H1 (cell line): ENCODE data around the gene CUTC. TPM values are rescaled to one million over a fixed set of nuclear protein-coding genes. Genes with fewer than 3 reads are reported as not detected.

Source experiments
- CTCF ChIA-PET: fragments of 300-600 bp; sonication (Branson Sonifier 250); formaldehyde crosslinking; loops from one replicate; lab custom pipeline; 2021; ENCODE audit not compliant: partially characterized antibody; lab: Charles Lee
- POLR2A ChIA-PET: fragments of 300-600 bp; sonication (Branson Sonifier 250); formaldehyde crosslinking; loops from one replicate; lab custom pipeline; 2021; ENCODE audit warnings: inconsistent platforms; ENCODE audit not compliant: partially characterized antibody; lab: Charles Lee
- DNase-seq, 2 experiments: peaks; one replicate each; pipeline versions ENCODE4 v3.0.0 to v3.0.0-alpha.2; 2010 to 2022; ENCODE audit warnings: low spot score in 2 of 2, low read depth in 1 of 2, mixed read lengths in 1 of 2
- FAIRE-seq: peaks from 2 replicates; lab custom pipeline; 2011; peaks lifted over from hg19 to GRCh38; lab: Jason Lieb, UNC
- H2AFZ ChIP-seq: 2 replicates; pipeline ENCODE4 v1.8.1; 2012; ENCODE audit warnings: low read length, inconsistent platforms
- H2AK5ac ChIP-seq: 2 replicates; pipeline ENCODE4 v1.6.1; 2013; ENCODE audit warnings: low read depth, low read length
- H2BK120ac ChIP-seq: replicated peaks from 2 replicates; pipeline ENCODE3; 2013; ENCODE audit warnings: low read depth, low read length, inconsistent platforms
- H2BK12ac ChIP-seq: 2 replicates; pipeline ENCODE4 v1.6.1; 2013; ENCODE audit warnings: low read depth, low read length
- H2BK15ac ChIP-seq: 2 replicates; pipeline ENCODE4 v1.6.1; 2013; ENCODE audit warnings: low read length
- H2BK20ac ChIP-seq: 2 replicates; pipeline ENCODE4 v1.6.1; 2013; ENCODE audit warnings: low read length
- H2BK5ac ChIP-seq: 2 replicates; pipeline ENCODE4 v1.6.1; 2013; ENCODE audit warnings: low read depth, low read length
- H3K14ac ChIP-seq: 2 replicates; pipeline ENCODE4 v1.6.1; 2013; ENCODE audit warnings: inconsistent platforms; ENCODE audit not compliant: insufficient read length
- H3K18ac ChIP-seq: 2 replicates; pipeline ENCODE4 v1.6.1; 2013; ENCODE audit warnings: low read length; ENCODE audit errors: extremely low read depth
- H3K23ac ChIP-seq: 2 replicates; pipeline ENCODE4 v1.6.1; 2013; ENCODE audit warnings: inconsistent platforms; ENCODE audit not compliant: insufficient read length
- H3K23me2 ChIP-seq: 2 replicates; pipeline ENCODE4 v1.6.1; 2013; ENCODE audit warnings: low read depth, low read length
- H3K27ac ChIP-seq: 2 replicates; pipeline ENCODE4 v1.6.1; 2011; ENCODE audit warnings: low read depth, low read length, inconsistent platforms
- H3K27me3 ChIP-seq, 4 experiments: replicated peaks in 1 of 4; 1 replicate in 1 of 4; 2 replicates in 3 of 4; pipeline versions ENCODE4 v1.6.1 to v1.8.1; 2011 to 2013; ENCODE audit warnings: low read length in 3 of 4, mild to moderate bottlenecking in 3 of 4, inconsistent platforms in 2 of 4, mixed read lengths in 2 of 4, moderate library complexity in 1 of 4; ENCODE audit not compliant: control insufficient read depth in 3 of 4, insufficient read depth in 3 of 4; ENCODE audit errors: extremely low read depth in 1 of 4
- H3K36me3 ChIP-seq, 4 experiments: 2 replicates each; pipeline versions ENCODE4 v1.6.1 to v1.8.1; 2011 to 2013; ENCODE audit warnings: mild to moderate bottlenecking in 4 of 4, low read length in 3 of 4, moderate library complexity in 2 of 4, control low read depth in 1 of 4, inconsistent platforms in 1 of 4; ENCODE audit not compliant: insufficient read depth in 4 of 4, control insufficient read depth in 2 of 4
- H3K4ac ChIP-seq: replicated peaks from 2 replicates; pipeline ENCODE3; 2013; ENCODE audit warnings: low read length, low read depth, mixed read lengths, inconsistent platforms; ENCODE audit not compliant: insufficient read length
- H3K4me1 ChIP-seq, 4 experiments: replicated peaks in 1 of 4; 1 replicate in 1 of 4; 2 replicates in 3 of 4; pipeline versions ENCODE4 v1.6.1 to v1.8.1; 2011 to 2013; ENCODE audit warnings: low read length in 3 of 4, inconsistent platforms in 2 of 4, mixed read lengths in 1 of 4; ENCODE audit not compliant: insufficient read depth in 4 of 4, control insufficient read depth in 3 of 4
- H3K4me2 ChIP-seq, 2 experiments: 2 replicates each; pipeline versions ENCODE4 v1.6.1 to v1.8.1; 2011 to 2013; ENCODE audit warnings: low read depth in 2 of 2, low read length in 2 of 2, control low read depth in 1 of 2, inconsistent platforms in 1 of 2, mild to moderate bottlenecking in 1 of 2; ENCODE audit not compliant: insufficient read depth in 1 of 2
- H3K4me3 ChIP-seq, 4 experiments: fragments of 200-600, 300-600 bp in 1 of 4; sonication (generic), shearing (Covaris generic), sonication (Bioruptor Twin) in 1 of 4; 2 replicates each; pipeline versions ENCODE4 v1.5.1 to v1.8.1; 2011 to 2016; ENCODE audit warnings: low read length in 4 of 4, low read depth in 3 of 4, control low read depth in 2 of 4, inconsistent platforms in 2 of 4, mild to moderate bottlenecking in 2 of 4, mixed read lengths in 1 of 4, moderate library complexity in 1 of 4; ENCODE audit not compliant: insufficient read depth in 2 of 4; ENCODE audit errors: extremely low read depth in 1 of 4
- H3K56ac ChIP-seq: replicated peaks from 2 replicates; pipeline ENCODE3; 2013; ENCODE audit warnings: low read depth, mild to moderate bottlenecking, mixed read lengths, low read length, inconsistent platforms; ENCODE audit not compliant: insufficient read length
- H3K79me1 ChIP-seq: 2 replicates; pipeline ENCODE4 v1.6.1; 2013; ENCODE audit warnings: low read depth, low read length, control low read depth
- H3K79me2 ChIP-seq, 2 experiments: 2 replicates each; pipeline versions ENCODE4 v1.6.1 to v1.8.1; 2012 to 2013; ENCODE audit warnings: low read length in 2 of 2, mild to moderate bottlenecking in 2 of 2, inconsistent platforms in 1 of 2; ENCODE audit not compliant: insufficient read depth in 2 of 2, control insufficient read depth in 1 of 2
- H3K9ac ChIP-seq, 4 experiments: replicated peaks in 1 of 4; 1 replicate in 1 of 4; 2 replicates in 3 of 4; pipeline versions ENCODE4 v1.6.1 to v1.8.1; 2011 to 2013; ENCODE audit warnings: low read depth in 3 of 4, low read length in 3 of 4, control low read depth in 2 of 4, mild to moderate bottlenecking in 2 of 4, moderate library complexity in 2 of 4, inconsistent platforms in 1 of 4; ENCODE audit errors: extremely low read depth in 1 of 4
- H3K9me3 ChIP-seq, 2 experiments: 2 replicates each; pipeline versions ENCODE4 v1.6.1 to v1.8.1; 2012 to 2013; ENCODE audit warnings: mild to moderate bottlenecking in 2 of 2, moderate library complexity in 2 of 2, control low read depth in 1 of 2, inconsistent platforms in 1 of 2, low read depth in 1 of 2, low read length in 1 of 2, mixed read lengths in 1 of 2; ENCODE audit not compliant: insufficient read depth in 2 of 2
- H4K20me1 ChIP-seq, 2 experiments: replicated peaks in 1 of 2; 2 replicates each; pipeline versions ENCODE3 to v1.8.1; 2011 to 2013; ENCODE audit warnings: inconsistent platforms in 2 of 2, low read length in 2 of 2, mild to moderate bottlenecking in 1 of 2; ENCODE audit not compliant: insufficient read depth in 2 of 2, control insufficient read depth in 1 of 2
- H4K5ac ChIP-seq: 2 replicates; pipeline ENCODE4 v1.6.1; 2013; ENCODE audit warnings: low read length, low read depth, mixed read lengths, inconsistent platforms; ENCODE audit not compliant: insufficient read length
- H4K8ac ChIP-seq: 2 replicates; pipeline ENCODE4 v1.8.0; 2013; ENCODE audit warnings: mild to moderate bottlenecking, moderate library complexity, low read length, inconsistent platforms; ENCODE audit not compliant: insufficient read depth; ENCODE audit errors: extremely low read depth
- H4K91ac ChIP-seq: replicated peaks from 2 replicates; pipeline ENCODE3; 2013; ENCODE audit warnings: low read length, mixed read lengths, inconsistent platforms; ENCODE audit not compliant: insufficient read length
- ASH2L ChIP-seq: fragments of 200-600, 300-600 bp; sonication (generic); IDR thresholded peaks from one replicate; pipeline ENCODE4 v1.7.1; 2017; ENCODE audit warnings: low read length
- POU5F1 ChIP-seq: IDR thresholded peaks from 2 replicates; pipeline ENCODE4 v1.6.1; 2011; ENCODE audit warnings: low read depth, mild to moderate bottlenecking, low read length, moderate library complexity
- RNF2 ChIP-seq: fragments of 200-900, 300-1000 bp; sonication (generic); IDR thresholded peaks from 2 replicates; pipeline ENCODE4 v1.7.1; 2016; ENCODE audit warnings: borderline replicate concordance, low read depth, mild to moderate bottlenecking, antibody characterized with exemption, low read length; ENCODE audit not compliant: poor library complexity, severe bottlenecking; ENCODE audit errors: missing control alignments
- SIN3A ChIP-seq, 2 experiments: IDR thresholded peaks in 1 of 2; conservative IDR thresholded peaks in 1 of 2; 2 replicates each; pipeline ENCODE4 v1.6.1; 2011 to 2012; ENCODE audit warnings: low read length in 2 of 2, improper control_type of control experiment in 1 of 2, low read depth in 1 of 2, mild to moderate bottlenecking in 1 of 2
- YY1 ChIP-seq: IDR thresholded peaks from 2 replicates; pipeline ENCODE4 v1.6.1; 2011; ENCODE audit warnings: low read depth, mild to moderate bottlenecking, low read length
- WGBS, 2 experiments: shearing (Covaris generic) in 1 of 2; methylation state at CpG; one replicate each; pipeline versions ENCODE4 v1.1.6 to v1.1.7; 2013 to 2015; ENCODE audit warnings: low lambda C conversion rate in 2 of 2, mixed read lengths in 2 of 2, inconsistent platforms in 1 of 2, low coverage in 1 of 2, missing lambda C conversion rate in 1 of 2; ENCODE audit not compliant: insufficient replicate concordance in 2 of 2, insufficient coverage in 1 of 2, insufficient read length in 1 of 2; ENCODE audit errors: extremely low coverage in 1 of 2, missing lambda C conversion rate in 1 of 2; 5-methylcytosine and 5-hydroxymethylcytosine counted together
- polyA plus RNA-seq, 7 experiments: library from polyadenylated mRNA; depleted of rRNA in 3 of 7; stranded (reverse) in 5 of 7; unstranded in 2 of 7; fragments of >200 nt in 5 of 7; fragments of 200-250 nt in 2 of 7; gene quantifications; 1 replicate in 5 of 7; 2 replicates in 1 of 7; 4 replicates in 1 of 7; pipeline versions ENCODE4 v1.2.1 to v1.2.3, GENCODE V29; 2011 to 2013; ENCODE audit warnings: missing spikeins in 2 of 7, mixed read lengths in 2 of 7
- total RNA-seq: library from RNA; stranded (reverse); fragmentation: NEBNext Ultra II Directional; extraction: Animal tissue kit (Norgen Biotek cat#: 25700); gene quantifications from 2 replicates; pipeline ENCODE4 v1.2.1, GENCODE V29; 2021
- TF ChIP-seq, protein P1 (sequence below), 3 experiments: IDR thresholded peaks; 1 replicate in 2 of 3; 2 replicates in 1 of 3; pipeline versions ENCODE4 v1.5.1 to v1.6.1; 2011; ENCODE audit warnings: low read length in 3 of 3, mild to moderate bottlenecking in 3 of 3, inconsistent platforms in 2 of 3, low read depth in 1 of 3, moderate library complexity in 1 of 3; ENCODE audit not compliant: insufficient read depth in 1 of 3; ENCODE audit errors: control extremely low read depth in 1 of 3

Gene CUTC
- total and polyA plus RNA-seq, 2 of the 8 experiments (the other 6 are each of a cell fraction or from before 2014, with no cell fraction given), result 25.3 to 25.6 TPM

- no peaks in the 10 kb centered on the region for H3K4me1 ChIP-seq
- no peak for DNase-seq
- H3K79me2 ChIP-seq, result no peaks in the 10 kb centered on the region
- H4K5ac ChIP-seq, result no peak overlapping the region
- no peak overlapping the region for H3K56ac ChIP-seq
- no peak overlapping the region for H3K14ac ChIP-seq
- H4K8ac ChIP-seq, result no peak overlapping the region
- H2AFZ ChIP-seq, result no peak overlapping the region
- CTCF ChIA-PET, result no interaction called here
- FAIRE-seq, result no peak
- H4K91ac ChIP-seq, result no peak overlapping the region
- POLR2A ChIA-PET, result interaction anchor here (2.6 kb wide), 1 partner anchor 34 kb away, joined by 8 read pairs; the partner anchor contains the start of genes COX15 and CUTC
- WGBS, 2 experiments, result 75% methylated on average over 8 of the region's 8 CpGs; no CpG with 5 or more reads in 1 of the 2 experiments
- no peaks in the 10 kb centered on the region for H3K9me3 ChIP-seq
- H3K36me3 ChIP-seq, result no peaks in the 10 kb centered on the region
- no peak overlapping the region for H3K4ac ChIP-seq
- no peaks in the 10 kb centered on the region for H4K20me1 ChIP-seq
- no peak overlapping the region for H3K18ac ChIP-seq
- H2AK5ac ChIP-seq, result no peak overlapping the region
- H3K23me2 ChIP-seq, result no peaks in the 10 kb centered on the region
- H2BK5ac ChIP-seq, result no peak overlapping the region
- H3K4me2 ChIP-seq, result no peak overlapping the region
- no peak overlapping the region for H3K9ac ChIP-seq
- no peaks in the 10 kb centered on the region for H3K27me3 ChIP-seq
- H2BK12ac ChIP-seq, result no peak overlapping the region
- TF ChIP-seq ASH2L, result no peak
- no peak for TF ChIP-seq SIN3A (conservative IDR thresholded peaks at IDR 0.05 in 1 of 2, IDR thresholded peaks at IDR 0.05 in 1 of 2; ENCODE audit: low read depth in 1 of 2, low read length in 2 of 2)
- TF ChIP-seq POU5F1, result no peak
- no peak for TF ChIP-seq RNF2
- TF ChIP-seq, protein P1, sequence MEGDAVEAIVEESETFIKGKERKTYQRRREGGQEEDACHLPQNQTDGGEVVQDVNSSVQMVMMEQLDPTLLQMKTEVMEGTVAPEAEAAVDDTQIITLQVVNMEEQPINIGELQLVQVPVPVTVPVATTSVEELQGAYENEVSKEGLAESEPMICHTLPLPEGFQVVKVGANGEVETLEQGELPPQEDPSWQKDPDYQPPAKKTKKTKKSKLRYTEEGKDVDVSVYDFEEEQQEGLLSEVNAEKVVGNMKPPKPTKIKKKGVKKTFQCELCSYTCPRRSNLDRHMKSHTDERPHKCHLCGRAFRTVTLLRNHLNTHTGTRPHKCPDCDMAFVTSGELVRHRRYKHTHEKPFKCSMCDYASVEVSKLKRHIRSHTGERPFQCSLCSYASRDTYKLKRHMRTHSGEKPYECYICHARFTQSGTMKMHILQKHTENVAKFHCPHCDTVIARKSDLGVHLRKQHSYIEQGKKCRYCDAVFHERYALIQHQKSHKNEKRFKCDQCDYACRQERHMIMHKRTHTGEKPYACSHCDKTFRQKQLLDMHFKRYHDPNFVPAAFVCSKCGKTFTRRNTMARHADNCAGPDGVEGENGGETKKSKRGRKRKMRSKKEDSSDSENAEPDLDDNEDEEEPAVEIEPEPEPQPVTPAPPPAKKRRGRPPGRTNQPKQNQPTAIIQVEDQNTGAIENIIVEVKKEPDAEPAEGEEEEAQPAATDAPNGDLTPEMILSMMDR (IDR thresholded peaks at IDR 0.05; ENCODE audit: control extremely low read depth in 1 of 3, insufficient read depth in 1 of 3, low read depth in 1 of 3, low read length in 3 of 3), result no peak
- no peak for TF ChIP-seq YY1
- no peak overlapping the region for H2BK120ac ChIP-seq
- H3K23ac ChIP-seq, result no peak overlapping the region
- H3K4me3 ChIP-seq, result no peak overlapping the region
- no peaks in the 10 kb centered on the region for H3K79me1 ChIP-seq
- H3K27ac ChIP-seq, result no peak overlapping the region
- no peak overlapping the region for H2BK15ac ChIP-seq
- no peak overlapping the region for H2BK20ac ChIP-seq
Measured at GRCh38 chr10:99766302-99766681, 34.3 kb downstream of the CUTC start.
